IMR-90 (cell line): ENCODE data around the gene MSX1. TPM values are rescaled to one million over a fixed set of nuclear protein-coding genes. Genes with fewer than 3 reads are reported as not detected.

ENCODE experiments used
- ATAC-seq: fragments of 200-7000 bp; cut with Tn5 transposase; 2 replicates; pipeline ENCODE4 v1.9.1; 2020; ENCODE audit warnings: low read depth, mild to moderate bottlenecking, moderate library complexity
- BruUV-seq: library from RNA; stranded (reverse); fragments of 400-500 nt; replicated peaks from 2 replicates; lab custom pipeline; 2021; lab: Mats Ljungman, UMichigan
- CTCF ChIA-PET: fragments of 300-600 bp; formaldehyde crosslinking; extraction: SDS; loops from one replicate; lab custom pipeline; 2021; ENCODE audit warnings: antibody characterized with exemption; lab: Yijun Ruan, JAX
- POLR2A ChIA-PET: fragments of 300-600 bp; sonication (Branson Sonifier 250); formaldehyde crosslinking; loops from one replicate; lab custom pipeline; 2022; ENCODE audit warnings: antibody characterized with exemption; ENCODE audit not compliant: unreplicated experiment; lab: Charles Lee
- DNase-seq: peaks from one replicate; pipeline ENCODE4 v3.0.0; 2013
- H2AFZ ChIP-seq: replicated peaks from 2 replicates; pipeline ENCODE3; 2013; ENCODE audit warnings: low read length, mild to moderate bottlenecking; ENCODE audit not compliant: poor library complexity
- H2AK5ac ChIP-seq: 2 replicates; pipeline ENCODE4 v1.6.1; 2013; ENCODE audit warnings: low read depth, low read length, inconsistent platforms
- H2AK9ac ChIP-seq: replicated peaks from 2 replicates; pipeline ENCODE3; 2013; ENCODE audit warnings: mild to moderate bottlenecking, low read depth, low read length, moderate library complexity; ENCODE audit not compliant: poor library complexity
- H2BK120ac ChIP-seq: 2 replicates; pipeline ENCODE4 v1.6.1; 2013; ENCODE audit warnings: low read depth, low read length, inconsistent platforms
- H2BK15ac ChIP-seq: 3 replicates; pipeline ENCODE4 v1.6.1; 2013; ENCODE audit warnings: low read depth, low read length, inconsistent platforms
- H2BK20ac ChIP-seq: 2 replicates; pipeline ENCODE4 v1.6.1; 2013; ENCODE audit warnings: low read depth, mild to moderate bottlenecking, inconsistent platforms, low read length, moderate library complexity
- H2BK5ac ChIP-seq: 2 replicates; pipeline ENCODE4 v1.6.1; 2013; ENCODE audit warnings: mild to moderate bottlenecking, low read depth, low read length, inconsistent platforms; ENCODE audit not compliant: poor library complexity, severe bottlenecking
- H3K14ac ChIP-seq: replicated peaks from 2 replicates; pipeline ENCODE4 v1.6.1; 2013; ENCODE audit warnings: low read depth, low read length, inconsistent platforms
- H3K18ac ChIP-seq: 2 replicates; pipeline ENCODE4 v1.6.1; 2013; ENCODE audit warnings: low read depth, low read length, control low read depth
- H3K23ac ChIP-seq: 2 replicates; pipeline ENCODE4 v1.6.1; 2013; ENCODE audit warnings: low read depth, low read length, inconsistent platforms
- H3K27ac ChIP-seq: 2 replicates; pipeline ENCODE4 v1.5.1; 2013; ENCODE audit warnings: mild to moderate bottlenecking, control low read depth, low read length; ENCODE audit not compliant: insufficient read depth
- H3K27me3 ChIP-seq: 2 replicates; pipeline ENCODE4 v1.6.1; 2013; ENCODE audit warnings: low read length; ENCODE audit not compliant: control insufficient read depth, insufficient read depth
- H3K36me3 ChIP-seq: 2 replicates; pipeline ENCODE4 v1.6.1; 2013; ENCODE audit warnings: low read length, mixed read lengths; ENCODE audit not compliant: control insufficient read depth, insufficient read depth
- H3K4ac ChIP-seq: 2 replicates; pipeline ENCODE4 v1.6.1; 2013; ENCODE audit warnings: low read depth, low read length, inconsistent platforms
- H3K4me1 ChIP-seq: 2 replicates; pipeline ENCODE4 v1.6.1; 2013; ENCODE audit warnings: low read length, mixed read lengths; ENCODE audit not compliant: control insufficient read depth, insufficient read depth
- H3K4me2 ChIP-seq: 2 replicates; pipeline ENCODE4 v1.6.1; 2013; ENCODE audit warnings: low read depth, mild to moderate bottlenecking, control low read depth, low read length, moderate library complexity
- H3K4me3 ChIP-seq: 2 replicates; pipeline ENCODE4 v1.5.1; 2013; ENCODE audit warnings: low read depth, mild to moderate bottlenecking, control low read depth, low read length, moderate library complexity; ENCODE audit not compliant: insufficient read depth
- H3K56ac ChIP-seq: 2 replicates; pipeline ENCODE4 v1.6.1; 2013; ENCODE audit warnings: low read length, inconsistent platforms; ENCODE audit not compliant: insufficient read depth; ENCODE audit errors: extremely low read depth
- H3K79me1 ChIP-seq, 2 experiments: 2 replicates each; pipeline ENCODE4 v1.6.1; 2013; ENCODE audit warnings: low read length in 2 of 2, inconsistent platforms in 1 of 2, low read depth in 1 of 2
- H3K9ac ChIP-seq: 2 replicates; pipeline ENCODE4 v1.6.1; 2013; ENCODE audit warnings: low read depth, low read length, control low read depth
- H3K9me1 ChIP-seq: 2 replicates; pipeline ENCODE4 v1.6.1; 2013; ENCODE audit warnings: low read length, inconsistent platforms; ENCODE audit not compliant: insufficient read depth
- H3K9me3 ChIP-seq: 2 replicates; pipeline ENCODE4 v1.6.1; 2013; ENCODE audit warnings: low read length; ENCODE audit not compliant: control insufficient read depth, insufficient read depth
- H4K20me1 ChIP-seq: 2 replicates; pipeline ENCODE4 v1.6.1; 2013; ENCODE audit warnings: low read length, inconsistent platforms; ENCODE audit not compliant: insufficient read depth
- H4K5ac ChIP-seq: 2 replicates; pipeline ENCODE4 v1.6.1; 2013; ENCODE audit warnings: mild to moderate bottlenecking, low read depth, low read length, control low read depth
- H4K8ac ChIP-seq, 2 experiments: 2 replicates each; pipeline ENCODE4 v1.6.1; 2013; ENCODE audit warnings: low read depth in 2 of 2, low read length in 2 of 2, control low read depth in 1 of 2, inconsistent platforms in 1 of 2
- H4K91ac ChIP-seq: 2 replicates; pipeline ENCODE4 v1.6.1; 2013; ENCODE audit warnings: low read depth, low read length, inconsistent platforms; ENCODE audit not compliant: insufficient read depth
- MAZ ChIP-seq: IDR thresholded peaks from 2 replicates; pipeline ENCODE4 v1.6.1; 2012; ENCODE audit warnings: low read depth, mild to moderate bottlenecking, low read length, improper control_type of control experiment, moderate library complexity, borderline replicate concordance
- POLR2A ChIP-seq: IDR thresholded peaks from 2 replicates; pipeline ENCODE4 v1.6.1; 2012; ENCODE audit warnings: mild to moderate bottlenecking, low read depth, low read length
- RAD21 ChIP-seq: IDR thresholded peaks from 2 replicates; pipeline ENCODE4 v1.6.1; 2012; ENCODE audit warnings: low read length, improper control_type of control experiment
- RCOR1 ChIP-seq: IDR thresholded peaks from 2 replicates; pipeline ENCODE4 v1.6.1; 2012; ENCODE audit warnings: mild to moderate bottlenecking, low read length, improper control_type of control experiment; ENCODE audit not compliant: insufficient replicate concordance
- SMC3 ChIP-seq: fragments of 150-350 bp; IDR thresholded peaks from 2 replicates; pipeline ENCODE4 v1.6.1; 2016; ENCODE audit warnings: low read depth, mild to moderate bottlenecking, antibody characterized with exemption, low read length, moderate library complexity
- WGBS, 2 experiments: methylation state at CpG; one replicate each; pipeline versions ENCODE4 v1.1.5 to v1.1.7; 2013; ENCODE audit warnings: missing lambda C conversion rate in 2 of 2; ENCODE audit not compliant: insufficient read length in 1 of 2; ENCODE audit errors: extremely low coverage in 2 of 2; 5-methylcytosine and 5-hydroxymethylcytosine counted together
- dilution Hi-C: fragments of 300-500 bp; cut with HindIII; formaldehyde crosslinking; loops from one replicate; pipeline ENCODE4 v1.14.3; 2018; ENCODE audit warnings: low sequenced_read_pairs; ENCODE audit not compliant: unreplicated experiment
- in situ Hi-C: fragments of 300-500 bp; cut with MboI; formaldehyde crosslinking; loops from 3 replicates; pipeline ENCODE4 v1.14.3; 2019; ENCODE audit warnings: low sequenced_read_pairs, inconsistent platforms, mixed read lengths
- intact Hi-C: fragments of 100-400 bp; cut with micrococcal nuclease; formaldehyde crosslinking; loops from 2 replicates; pipeline ENCODE4 v1.10.0; 2022
- polyA plus RNA-seq, 3 experiments: library from polyadenylated mRNA; depleted of rRNA; stranded (reverse); fragments of >200 nt; gene quantifications; 2 replicates each; pipeline ENCODE4 v1.2.3, GENCODE V29; 2012; ENCODE audit warnings: low replicate concordance in 1 of 3
- total RNA-seq: library from RNA; depleted of rRNA; stranded (reverse); fragments of >200 nt; gene quantifications from 2 replicates; pipeline ENCODE4 v1.2.3, GENCODE V29; 2012
- TF ChIP-seq, protein P1 (sequence below): fragments of 150-350 bp; IDR thresholded peaks from 2 replicates; pipeline ENCODE4 v1.6.1; 2016; ENCODE audit warnings: low read depth, mild to moderate bottlenecking, low read length, moderate library complexity, borderline replicate concordance
- TF ChIP-seq, protein P2 (sequence below): conservative IDR thresholded peaks from 2 replicates; pipeline ENCODE4 v1.5.1; 2012; ENCODE audit warnings: mild to moderate bottlenecking, low read depth, low read length, improper control_type of control experiment

Gene MSX1
- total and polyA plus RNA-seq, 2 of the 4 experiments (the other 2 are of a cell fraction): 1.1 to 3.9 TPM

DNA sequence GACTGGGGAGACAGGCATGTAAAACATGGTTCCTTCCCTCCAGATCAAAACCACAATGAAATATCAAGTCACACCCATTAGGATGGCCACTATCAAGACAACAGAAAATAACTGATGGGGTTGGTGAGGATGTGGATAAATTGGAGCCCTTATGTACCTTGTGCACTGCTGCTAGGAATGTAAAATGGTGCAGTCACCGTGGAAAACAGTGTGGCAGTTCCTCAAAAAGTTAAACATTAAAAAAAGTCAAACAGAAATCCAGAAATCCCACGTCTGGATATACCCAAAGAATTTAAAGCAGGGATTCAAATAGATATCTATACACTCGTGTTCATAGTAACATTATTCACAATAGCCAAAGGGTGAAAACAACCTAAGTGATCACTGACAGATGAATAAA is 35.2 kb upstream of the MSX1 start:
- no peak overlapping the region for H2BK15ac ChIP-seq
- no peak overlapping the region for H3K23ac ChIP-seq
- H3K4me3 ChIP-seq: no peak overlapping the region
- WGBS, 2 experiments: no CpG with 5 or more reads among the region's 3 CpGs
- no peak overlapping the region for H3K18ac ChIP-seq
- H2BK5ac ChIP-seq: no peak overlapping the region
- H3K27me3 ChIP-seq: peaks cover 29% of the 10 kb centered on the region
- no peak overlapping the region for H2AFZ ChIP-seq
- H3K9ac ChIP-seq: no peak overlapping the region
- H3K36me3 ChIP-seq: no peaks in the 10 kb centered on the region
- H2AK5ac ChIP-seq: no peak overlapping the region
- H3K4ac ChIP-seq: no peak overlapping the region
- ChIA-PET CTCF (no interaction called here), POLR2A (no interaction called here)
- in situ Hi-C loops: no loop called here
- dilution Hi-C loops: no loop called here
- H3K9me3 ChIP-seq: no peaks in the 10 kb centered on the region; the same call in 1 of the 2 replicates
- H4K5ac ChIP-seq: no peak overlapping the region
- no peak overlapping the region for H4K91ac ChIP-seq
- intact Hi-C loops: loop anchor here (1.0 kb wide), 1 partner anchor 33 kb away; no protein-coding TSS in a partner anchor
- no peak overlapping the region for H2BK20ac ChIP-seq
- no peak for ATAC-seq
- BruUV-seq: no TSS peak
- no peaks in the 10 kb centered on the region for H3K9me1 ChIP-seq
- H4K8ac ChIP-seq: no peak overlapping the region
- H3K56ac ChIP-seq: no peak overlapping the region
- no peak for TF ChIP-seq MAZ
- TF ChIP-seq RCOR1: no peak
- no peak for TF ChIP-seq SMC3
- no peak for TF ChIP-seq RAD21
- no peak for TF ChIP-seq POLR2A
- TF ChIP-seq, protein P1, sequence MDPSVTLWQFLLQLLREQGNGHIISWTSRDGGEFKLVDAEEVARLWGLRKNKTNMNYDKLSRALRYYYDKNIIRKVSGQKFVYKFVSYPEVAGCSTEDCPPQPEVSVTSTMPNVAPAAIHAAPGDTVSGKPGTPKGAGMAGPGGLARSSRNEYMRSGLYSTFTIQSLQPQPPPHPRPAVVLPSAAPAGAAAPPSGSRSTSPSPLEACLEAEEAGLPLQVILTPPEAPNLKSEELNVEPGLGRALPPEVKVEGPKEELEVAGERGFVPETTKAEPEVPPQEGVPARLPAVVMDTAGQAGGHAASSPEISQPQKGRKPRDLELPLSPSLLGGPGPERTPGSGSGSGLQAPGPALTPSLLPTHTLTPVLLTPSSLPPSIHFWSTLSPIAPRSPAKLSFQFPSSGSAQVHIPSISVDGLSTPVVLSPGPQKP: no peak
- TF ChIP-seq, protein P2, sequence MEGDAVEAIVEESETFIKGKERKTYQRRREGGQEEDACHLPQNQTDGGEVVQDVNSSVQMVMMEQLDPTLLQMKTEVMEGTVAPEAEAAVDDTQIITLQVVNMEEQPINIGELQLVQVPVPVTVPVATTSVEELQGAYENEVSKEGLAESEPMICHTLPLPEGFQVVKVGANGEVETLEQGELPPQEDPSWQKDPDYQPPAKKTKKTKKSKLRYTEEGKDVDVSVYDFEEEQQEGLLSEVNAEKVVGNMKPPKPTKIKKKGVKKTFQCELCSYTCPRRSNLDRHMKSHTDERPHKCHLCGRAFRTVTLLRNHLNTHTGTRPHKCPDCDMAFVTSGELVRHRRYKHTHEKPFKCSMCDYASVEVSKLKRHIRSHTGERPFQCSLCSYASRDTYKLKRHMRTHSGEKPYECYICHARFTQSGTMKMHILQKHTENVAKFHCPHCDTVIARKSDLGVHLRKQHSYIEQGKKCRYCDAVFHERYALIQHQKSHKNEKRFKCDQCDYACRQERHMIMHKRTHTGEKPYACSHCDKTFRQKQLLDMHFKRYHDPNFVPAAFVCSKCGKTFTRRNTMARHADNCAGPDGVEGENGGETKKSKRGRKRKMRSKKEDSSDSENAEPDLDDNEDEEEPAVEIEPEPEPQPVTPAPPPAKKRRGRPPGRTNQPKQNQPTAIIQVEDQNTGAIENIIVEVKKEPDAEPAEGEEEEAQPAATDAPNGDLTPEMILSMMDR: no peak
- no peaks in the 10 kb centered on the region for H3K4me1 ChIP-seq
- no peak overlapping the region for H2BK120ac ChIP-seq
- no peaks in the 10 kb centered on the region for H3K79me1 ChIP-seq
- no peak overlapping the region for H3K27ac ChIP-seq
- H3K4me2 ChIP-seq: no peak overlapping the region
- no peaks in the 10 kb centered on the region for H4K20me1 ChIP-seq
- H2AK9ac ChIP-seq: no peak overlapping the region
- H3K14ac ChIP-seq: no peak overlapping the region
- no peak for DNase-seq
